H1 (cell line): Measurements from ENCODE around the gene OR10A6. TPM values are rescaled to one million over a fixed set of nuclear protein-coding genes. Genes with fewer than 3 reads are reported as not detected.

Experiments
- polyA plus RNA-seq, 7 experiments: library from polyadenylated mRNA; depleted of rRNA in 3 of 7; stranded (reverse) in 5 of 7; unstranded in 2 of 7; fragments of >200 nt in 5 of 7; fragments of 200-250 nt in 2 of 7; gene quantifications; 1 replicate in 5 of 7; 2 replicates in 1 of 7; 4 replicates in 1 of 7; pipeline versions ENCODE4 v1.2.1 to v1.2.3, GENCODE V29; 2011 to 2013; ENCODE audit warnings: missing spikeins in 2 of 7, mixed read lengths in 2 of 7
- total RNA-seq: library from RNA; stranded (reverse); fragmentation: NEBNext Ultra II Directional; extraction: Animal tissue kit (Norgen Biotek cat#: 25700); gene quantifications from 2 replicates; pipeline ENCODE4 v1.2.1, GENCODE V29; 2021
- TF ChIP-seq, protein P1 (sequence below): fragments of 300-600 bp; sonication (generic); IDR thresholded peaks from 2 replicates; pipeline ENCODE4 v1.7.1; 2012; ENCODE audit warnings: low read length, moderate library complexity, mild to moderate bottlenecking, inconsistent platforms; ENCODE audit not compliant: insufficient replicate concordance

The OR10A6 gene
- total and polyA plus RNA-seq, 2 of the 8 experiments (the other 6 are each of a cell fraction or from before 2014, with no cell fraction given): not detected

DNA sequence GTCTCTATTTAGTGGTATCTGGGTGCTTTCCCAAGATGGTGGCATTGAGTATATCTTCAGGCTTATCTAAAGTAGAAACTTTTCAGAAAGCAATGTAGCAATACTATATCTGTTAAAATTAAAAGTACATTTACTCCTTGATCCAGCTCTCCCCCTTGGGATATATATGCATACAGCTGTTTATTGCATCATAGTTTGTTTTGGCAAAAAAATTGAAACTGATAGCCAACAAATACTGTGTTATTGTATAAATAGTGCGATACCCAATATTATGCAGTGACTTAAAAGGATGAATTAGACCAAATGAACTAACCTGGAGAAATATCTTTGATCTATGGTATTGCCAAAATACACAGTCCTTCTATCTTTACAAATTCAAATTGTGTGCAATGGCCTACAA, 18.9 kb upstream of the OR10A6 start (continued):
- TF ChIP-seq, protein P1, sequence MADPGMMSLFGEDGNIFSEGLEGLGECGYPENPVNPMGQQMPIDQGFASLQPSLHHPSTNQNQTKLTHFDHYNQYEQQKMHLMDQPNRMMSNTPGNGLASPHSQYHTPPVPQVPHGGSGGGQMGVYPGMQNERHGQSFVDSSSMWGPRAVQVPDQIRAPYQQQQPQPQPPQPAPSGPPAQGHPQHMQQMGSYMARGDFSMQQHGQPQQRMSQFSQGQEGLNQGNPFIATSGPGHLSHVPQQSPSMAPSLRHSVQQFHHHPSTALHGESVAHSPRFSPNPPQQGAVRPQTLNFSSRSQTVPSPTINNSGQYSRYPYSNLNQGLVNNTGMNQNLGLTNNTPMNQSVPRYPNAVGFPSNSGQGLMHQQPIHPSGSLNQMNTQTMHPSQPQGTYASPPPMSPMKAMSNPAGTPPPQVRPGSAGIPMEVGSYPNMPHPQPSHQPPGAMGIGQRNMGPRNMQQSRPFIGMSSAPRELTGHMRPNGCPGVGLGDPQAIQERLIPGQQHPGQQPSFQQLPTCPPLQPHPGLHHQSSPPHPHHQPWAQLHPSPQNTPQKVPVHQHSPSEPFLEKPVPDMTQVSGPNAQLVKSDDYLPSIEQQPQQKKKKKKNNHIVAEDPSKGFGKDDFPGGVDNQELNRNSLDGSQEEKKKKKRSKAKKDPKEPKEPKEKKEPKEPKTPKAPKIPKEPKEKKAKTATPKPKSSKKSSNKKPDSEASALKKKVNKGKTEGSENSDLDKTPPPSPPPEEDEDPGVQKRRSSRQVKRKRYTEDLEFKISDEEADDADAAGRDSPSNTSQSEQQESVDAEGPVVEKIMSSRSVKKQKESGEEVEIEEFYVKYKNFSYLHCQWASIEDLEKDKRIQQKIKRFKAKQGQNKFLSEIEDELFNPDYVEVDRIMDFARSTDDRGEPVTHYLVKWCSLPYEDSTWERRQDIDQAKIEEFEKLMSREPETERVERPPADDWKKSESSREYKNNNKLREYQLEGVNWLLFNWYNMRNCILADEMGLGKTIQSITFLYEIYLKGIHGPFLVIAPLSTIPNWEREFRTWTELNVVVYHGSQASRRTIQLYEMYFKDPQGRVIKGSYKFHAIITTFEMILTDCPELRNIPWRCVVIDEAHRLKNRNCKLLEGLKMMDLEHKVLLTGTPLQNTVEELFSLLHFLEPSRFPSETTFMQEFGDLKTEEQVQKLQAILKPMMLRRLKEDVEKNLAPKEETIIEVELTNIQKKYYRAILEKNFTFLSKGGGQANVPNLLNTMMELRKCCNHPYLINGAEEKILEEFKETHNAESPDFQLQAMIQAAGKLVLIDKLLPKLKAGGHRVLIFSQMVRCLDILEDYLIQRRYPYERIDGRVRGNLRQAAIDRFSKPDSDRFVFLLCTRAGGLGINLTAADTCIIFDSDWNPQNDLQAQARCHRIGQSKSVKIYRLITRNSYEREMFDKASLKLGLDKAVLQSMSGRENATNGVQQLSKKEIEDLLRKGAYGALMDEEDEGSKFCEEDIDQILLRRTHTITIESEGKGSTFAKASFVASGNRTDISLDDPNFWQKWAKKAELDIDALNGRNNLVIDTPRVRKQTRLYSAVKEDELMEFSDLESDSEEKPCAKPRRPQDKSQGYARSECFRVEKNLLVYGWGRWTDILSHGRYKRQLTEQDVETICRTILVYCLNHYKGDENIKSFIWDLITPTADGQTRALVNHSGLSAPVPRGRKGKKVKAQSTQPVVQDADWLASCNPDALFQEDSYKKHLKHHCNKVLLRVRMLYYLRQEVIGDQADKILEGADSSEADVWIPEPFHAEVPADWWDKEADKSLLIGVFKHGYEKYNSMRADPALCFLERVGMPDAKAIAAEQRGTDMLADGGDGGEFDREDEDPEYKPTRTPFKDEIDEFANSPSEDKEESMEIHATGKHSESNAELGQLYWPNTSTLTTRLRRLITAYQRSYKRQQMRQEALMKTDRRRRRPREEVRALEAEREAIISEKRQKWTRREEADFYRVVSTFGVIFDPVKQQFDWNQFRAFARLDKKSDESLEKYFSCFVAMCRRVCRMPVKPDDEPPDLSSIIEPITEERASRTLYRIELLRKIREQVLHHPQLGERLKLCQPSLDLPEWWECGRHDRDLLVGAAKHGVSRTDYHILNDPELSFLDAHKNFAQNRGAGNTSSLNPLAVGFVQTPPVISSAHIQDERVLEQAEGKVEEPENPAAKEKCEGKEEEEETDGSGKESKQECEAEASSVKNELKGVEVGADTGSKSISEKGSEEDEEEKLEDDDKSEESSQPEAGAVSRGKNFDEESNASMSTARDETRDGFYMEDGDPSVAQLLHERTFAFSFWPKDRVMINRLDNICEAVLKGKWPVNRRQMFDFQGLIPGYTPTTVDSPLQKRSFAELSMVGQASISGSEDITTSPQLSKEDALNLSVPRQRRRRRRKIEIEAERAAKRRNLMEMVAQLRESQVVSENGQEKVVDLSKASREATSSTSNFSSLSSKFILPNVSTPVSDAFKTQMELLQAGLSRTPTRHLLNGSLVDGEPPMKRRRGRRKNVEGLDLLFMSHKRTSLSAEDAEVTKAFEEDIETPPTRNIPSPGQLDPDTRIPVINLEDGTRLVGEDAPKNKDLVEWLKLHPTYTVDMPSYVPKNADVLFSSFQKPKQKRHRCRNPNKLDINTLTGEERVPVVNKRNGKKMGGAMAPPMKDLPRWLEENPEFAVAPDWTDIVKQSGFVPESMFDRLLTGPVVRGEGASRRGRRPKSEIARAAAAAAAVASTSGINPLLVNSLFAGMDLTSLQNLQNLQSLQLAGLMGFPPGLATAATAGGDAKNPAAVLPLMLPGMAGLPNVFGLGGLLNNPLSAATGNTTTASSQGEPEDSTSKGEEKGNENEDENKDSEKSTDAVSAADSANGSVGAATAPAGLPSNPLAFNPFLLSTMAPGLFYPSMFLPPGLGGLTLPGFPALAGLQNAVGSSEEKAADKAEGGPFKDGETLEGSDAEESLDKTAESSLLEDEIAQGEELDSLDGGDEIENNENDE: no peak
